Activated CD8-positive, alpha-beta memory T cell treated with anti-CD3 and anti-CD28 coated beads, Interleukin-2, amount 10 ng/mL, durations not matched to agents 7 days and 5 days (primary cell): ENCODE results near the gene FCHO2. TPM values are rescaled to one million over a fixed set of nuclear protein-coding genes. Genes with fewer than 3 reads are reported as not detected.
A peak's percentile ranks its signal among the peaks of the same experiment; 100 is the strongest.

Experiments used
- ATAC-seq: fragments of 150-1000 bp; cut with Tn5 transposase; one replicate; pipeline ENCODE4 v1.10.0; 2021; ENCODE audit warnings: moderate library complexity
- CTCF ChIA-PET: fragments of 350-600 bp; sonication (Branson Sonifier 250); formaldehyde crosslinking; loops from one replicate; lab custom pipeline; 2021; ENCODE audit warnings: antibody characterized with exemption; lab: Charles Lee
- DNase-seq: peaks from one replicate; pipeline ENCODE4 v3.0.0-alpha.2; 2020
- H3K27ac Mint-ChIP-seq: one replicate; pipeline ENCODE4 v1.8.0; 2021; ENCODE audit warnings: mild to moderate bottlenecking, mixed read lengths
- H3K27me3 Mint-ChIP-seq: one replicate; pipeline ENCODE4 v1.8.0; 2021; ENCODE audit warnings: mixed read lengths
- H3K36me3 Mint-ChIP-seq: one replicate; pipeline ENCODE4 v1.8.0; 2021; ENCODE audit warnings: mild to moderate bottlenecking, mixed read lengths
- H3K4me1 Mint-ChIP-seq: one replicate; pipeline ENCODE4 v1.8.0; 2021; ENCODE audit warnings: mixed read lengths
- H3K4me3 Mint-ChIP-seq: one replicate; pipeline ENCODE4 v1.8.0; 2021; ENCODE audit warnings: mild to moderate bottlenecking, moderate library complexity, mixed read lengths
- H3K9me3 Mint-ChIP-seq: one replicate; pipeline ENCODE4 v1.8.0; 2022; ENCODE audit warnings: low read depth, mixed read lengths
- total RNA-seq, 2 experiments: library from RNA; stranded (reverse); gene quantifications; one replicate each; pipeline ENCODE4 v1.2.3, GENCODE V29; 2021

Gene FCHO2
- total RNA-seq, 2 experiments from 2014 or later = 2.1 to 2.8 TPM

- H3K9me3 Mint-ChIP-seq = no peaks in the 10 kb centered on the region
- CTCF ChIA-PET = no interaction called here
- peaks cover 72% of the 10 kb centered on the region for H3K27me3 Mint-ChIP-seq
- DNase-seq = peak; percentile 16
- H3K4me1 Mint-ChIP-seq = no peaks in the 10 kb centered on the region
- no peak overlapping the region for H3K27ac Mint-ChIP-seq
- no peak for ATAC-seq
- H3K4me3 Mint-ChIP-seq = no peak overlapping the region
- no peaks in the 10 kb centered on the region for H3K36me3 Mint-ChIP-seq
These were observed 173.3 kb downstream of the FCHO2 start for GRCh38 chr5:73129143-73129542.

- peaks cover 67% of the 10 kb centered on the region for H3K27me3 Mint-ChIP-seq
- no peaks in the 10 kb centered on the region for H3K4me1 Mint-ChIP-seq
- H3K27ac Mint-ChIP-seq = no peak overlapping the region
- CTCF ChIA-PET = no interaction called here
- no peak overlapping the region for H3K4me3 Mint-ChIP-seq
- DNase-seq (no peak), ATAC-seq (no peak)
- H3K9me3 Mint-ChIP-seq = no peaks in the 10 kb centered on the region
- H3K36me3 Mint-ChIP-seq = no peaks in the 10 kb centered on the region
These were observed 175.0 kb downstream of the FCHO2 start for GRCh38 chr5:73130811-73131210.

GRCh38 chr5:73131711-73132425 lies 176.0 kb downstream of the FCHO2 start:
- H3K4me3 Mint-ChIP-seq = no peak overlapping the region
- DNase-seq = no peak
- no peak overlapping the region for H3K27ac Mint-ChIP-seq
- H3K27me3 Mint-ChIP-seq = peaks cover 59% of the 10 kb centered on the region
- H3K4me1 Mint-ChIP-seq = no peaks in the 10 kb centered on the region
- H3K36me3 Mint-ChIP-seq = no peaks in the 10 kb centered on the region
- CTCF ChIA-PET = no interaction called here
- no peak for ATAC-seq
- no peaks in the 10 kb centered on the region for H3K9me3 Mint-ChIP-seq

GRCh38 chr5:73132759-73133158 lies 176.9 kb downstream of the FCHO2 start:
- no peak overlapping the region for H3K4me3 Mint-ChIP-seq
- H3K27ac Mint-ChIP-seq = no peak overlapping the region
- no peak for ATAC-seq
- H3K36me3 Mint-ChIP-seq = no peaks in the 10 kb centered on the region
- no peaks in the 10 kb centered on the region for H3K9me3 Mint-ChIP-seq
- H3K27me3 Mint-ChIP-seq = peaks cover 63% of the 10 kb centered on the region
- no peaks in the 10 kb centered on the region for H3K4me1 Mint-ChIP-seq
- no peak for DNase-seq
- CTCF ChIA-PET = no interaction called here

GRCh38 chr5:73135021-73135420 lies 179.2 kb downstream of the FCHO2 start:
- ATAC-seq (no peak), DNase-seq (no peak)

GRCh38 chr5:73135429-73136054 lies 179.7 kb downstream of the FCHO2 start:
- Mint-ChIP-seq H3K27me3 (peaks cover 54% of the 10 kb centered on the region), H3K4me3 (no peak overlapping the region), H3K9me3 (no peaks in the 10 kb centered on the region), H3K27ac (no peak overlapping the region), H3K4me1 (no peaks in the 10 kb centered on the region), H3K36me3 (no peaks in the 10 kb centered on the region)
- DNase-seq (no peak), ATAC-seq (no peak)
- CTCF ChIA-PET = interaction anchor here (0.9 kb wide), 1 partner anchor 316 kb away, joined by 3 read pairs; no protein-coding TSS in a partner anchor

More at GRCh38 chr5:73135021-73135420, 179.2 kb downstream of the FCHO2 start:
- CTCF ChIA-PET = interaction anchor here (0.9 kb wide), 1 partner anchor 316 kb away, joined by 3 read pairs; no protein-coding TSS in a partner anchor
- no peak overlapping the region for H3K27ac Mint-ChIP-seq
- no peaks in the 10 kb centered on the region for H3K36me3 Mint-ChIP-seq
- no peak overlapping the region for H3K4me3 Mint-ChIP-seq
- H3K27me3 Mint-ChIP-seq = peaks cover 58% of the 10 kb centered on the region
- no peaks in the 10 kb centered on the region for H3K4me1 Mint-ChIP-seq
- H3K9me3 Mint-ChIP-seq = no peaks in the 10 kb centered on the region

- Mint-ChIP-seq H3K27me3 (peaks cover 50% of the 10 kb centered on the region), H3K9me3 (no peaks in the 10 kb centered on the region), H3K4me3 (no peak overlapping the region), H3K27ac (no peak overlapping the region), H3K36me3 (no peaks in the 10 kb centered on the region), H3K4me1 (no peaks in the 10 kb centered on the region)
- ATAC-seq = no peak
- DNase-seq = no peak
- CTCF ChIA-PET = no interaction called here
These were observed 180.3 kb downstream of the FCHO2 start for GRCh38 chr5:73136055-73136562.

- ATAC-seq = no peak
- Mint-ChIP-seq H3K9me3 (no peaks in the 10 kb centered on the region), H3K4me3 (no peak overlapping the region), H3K36me3 (no peaks in the 10 kb centered on the region), H3K4me1 (no peaks in the 10 kb centered on the region), H3K27me3 (peaks cover 47% of the 10 kb centered on the region), H3K27ac (no peak overlapping the region)
- DNase-seq = no peak
- CTCF ChIA-PET = no interaction called here
These were observed 182.0 kb downstream of the FCHO2 start for GRCh38 chr5:73137563-73138530.

GRCh38 chr5:73139485-73139884 lies 183.6 kb downstream of the FCHO2 start:
- Mint-ChIP-seq H3K36me3 (no peaks in the 10 kb centered on the region), H3K4me3 (no peak overlapping the region), H3K9me3 (no peaks in the 10 kb centered on the region), H3K27me3 (peaks cover 47% of the 10 kb centered on the region), H3K27ac (no peak overlapping the region), H3K4me1 (no peaks in the 10 kb centered on the region)
- DNase-seq = no peak
- no peak for ATAC-seq
- CTCF ChIA-PET = no interaction called here

Other genes starting within 250 kb of the FCHO2 start
- gene TNPO1, start 139.4 kb upstream of the FCHO2 start, total RNA-seq = 10 to 100 TPM; 87.8 to 89.6 TPM
- gene TMEM171, start 164.5 kb downstream of the FCHO2 start, total RNA-seq = not detected
- gene TMEM174, start 217.2 kb downstream of the FCHO2 start, total RNA-seq = not detected